HepG2 (cell line): ENCODE results near the gene KCNQ1OT1. TPM values are rescaled to one million over a fixed set of nuclear protein-coding genes. Genes with fewer than 3 reads are reported as not detected.

Experiments used
- BHLHE40 ChIP-seq: IDR thresholded peaks from 2 replicates; pipeline ENCODE4 v1.6.1; 2011; ENCODE audit warnings: low read length, improper control_type of control experiment
- ETS1 ChIP-seq: sonication (generic); formaldehyde crosslinking; IDR thresholded peaks from 2 replicates; pipeline ENCODE4 v1.4.0; 2020; ENCODE audit warnings: missing genetic modification reagents
- HDAC1 ChIP-seq: sonication (generic); formaldehyde crosslinking; IDR thresholded peaks from 2 replicates; pipeline ENCODE4 v1.5.1; 2020; ENCODE audit warnings: mild to moderate bottlenecking, missing genetic modification reagents
- HNRNPL ChIP-seq: fragments of 200-400 bp; formaldehyde crosslinking; IDR thresholded peaks from 2 replicates; pipeline ENCODE4 v1.6.1; 2017; ENCODE audit warnings: mild to moderate bottlenecking, low read depth, low read length
- HOXA3 ChIP-seq: sonication (generic); formaldehyde crosslinking; IDR thresholded peaks from 2 replicates; pipeline ENCODE4 v1.5.0; 2020; ENCODE audit warnings: missing genetic modification reagents
- IRX3 ChIP-seq: sonication (generic); formaldehyde crosslinking; IDR thresholded peaks from 2 replicates; pipeline ENCODE4 v1.8.1; 2023; ENCODE audit warnings: mild to moderate bottlenecking, low read depth, missing genetic modification reagents, borderline replicate concordance
- KLF9 ChIP-seq: IDR thresholded peaks from 2 replicates; pipeline ENCODE4 v1.6.1; 2016; ENCODE audit warnings: low read depth
- MIER2 ChIP-seq: IDR thresholded peaks from 2 replicates; pipeline ENCODE4 v1.6.1; 2016; ENCODE audit warnings: missing biosample characterization, missing genetic modification reagents
- PHF21A ChIP-seq: sonication (generic); formaldehyde crosslinking; IDR thresholded peaks from 2 replicates; pipeline ENCODE4 v1.5.0; 2020; ENCODE audit warnings: mild to moderate bottlenecking, missing genetic modification reagents
- PTBP1 ChIP-seq: fragments of 200-400 bp; formaldehyde crosslinking; IDR thresholded peaks from 2 replicates; pipeline ENCODE4 v1.6.1; 2018; ENCODE audit warnings: low read length, low read depth; ENCODE audit not compliant: poor library complexity, severe bottlenecking
- RBFOX2 ChIP-seq: fragments of 200-400 bp; formaldehyde crosslinking; IDR thresholded peaks from 2 replicates; pipeline ENCODE4 v1.6.1; 2017; ENCODE audit warnings: low read depth, mild to moderate bottlenecking, low read length
- SAP130 ChIP-seq: IDR thresholded peaks from 2 replicates; pipeline ENCODE4 v1.6.1; 2016; ENCODE audit warnings: low read depth
- SOX6 ChIP-seq, 2 experiments: fragments of 450-650 bp in 1 of 2; sonication (generic) in 1 of 2; formaldehyde crosslinking in 1 of 2; IDR thresholded peaks; 2 replicates each; pipeline versions ENCODE4 v1.4.0 to v1.6.1; 2017 to 2020; ENCODE audit warnings: antibody characterized with exemption in 1 of 2, mild to moderate bottlenecking in 1 of 2, missing genetic modification reagents in 1 of 2
- TARDBP ChIP-seq: sonication (generic); formaldehyde crosslinking; IDR thresholded peaks from 2 replicates; pipeline ENCODE4 v1.8.0; 2022; ENCODE audit warnings: mild to moderate bottlenecking, missing genetic modification reagents
- TMF1 ChIP-seq: sonication (generic); formaldehyde crosslinking; IDR thresholded peaks from 2 replicates; pipeline ENCODE4 v1.8.1; 2022; ENCODE audit warnings: low read depth, missing genetic modification reagents
- ZC3H4 ChIP-seq: sonication (generic); formaldehyde crosslinking; IDR thresholded peaks from 2 replicates; pipeline ENCODE4 v1.4.0; 2020; ENCODE audit warnings: missing genetic modification reagents, borderline replicate concordance
- ZFX ChIP-seq: sonication (generic); formaldehyde crosslinking; IDR thresholded peaks from 2 replicates; pipeline ENCODE4 v1.4.0; 2020; ENCODE audit warnings: mild to moderate bottlenecking, low read depth, missing genetic modification reagents, moderate library complexity
- ZFY ChIP-seq: sonication (generic); formaldehyde crosslinking; IDR thresholded peaks from 2 replicates; pipeline ENCODE4 v1.4.0; 2020; ENCODE audit warnings: missing genetic modification reagents
- ZNF232 ChIP-seq: sonication (generic); formaldehyde crosslinking; IDR thresholded peaks from 2 replicates; pipeline ENCODE4 v1.4.0; 2020; ENCODE audit warnings: missing genetic modification reagents, borderline replicate concordance
- ZNF431 ChIP-seq: sonication (generic); formaldehyde crosslinking; IDR thresholded peaks from 2 replicates; pipeline ENCODE4 v1.9.0; 2022; ENCODE audit warnings: missing genetic modification reagents, low read depth, mild to moderate bottlenecking, borderline replicate concordance
- ZNF441 ChIP-seq: sonication (generic); formaldehyde crosslinking; IDR thresholded peaks from 2 replicates; pipeline ENCODE4 v1.7.0; 2021; ENCODE audit warnings: missing genetic modification reagents, borderline replicate concordance
- ZNF557 ChIP-seq: sonication (generic); formaldehyde crosslinking; IDR thresholded peaks from 2 replicates; pipeline ENCODE4 v1.4.0; 2020; ENCODE audit warnings: missing genetic modification reagents
- ZNF674 ChIP-seq: sonication (generic); formaldehyde crosslinking; IDR thresholded peaks from 2 replicates; pipeline ENCODE4 v1.5.0; 2020; ENCODE audit warnings: low read depth, mild to moderate bottlenecking, missing genetic modification reagents
- ZNF749 ChIP-seq: sonication (generic); formaldehyde crosslinking; IDR thresholded peaks from 2 replicates; pipeline ENCODE4 v1.8.0; 2022; ENCODE audit warnings: mild to moderate bottlenecking, missing genetic modification reagents, moderate library complexity, borderline replicate concordance
- ZNF784 ChIP-seq: sonication (generic); formaldehyde crosslinking; IDR thresholded peaks from 2 replicates; pipeline ENCODE4 v1.5.1; 2020; ENCODE audit warnings: missing genetic modification reagents, mild to moderate bottlenecking, borderline replicate concordance
- ZNF878 ChIP-seq: sonication (generic); formaldehyde crosslinking; IDR thresholded peaks from 2 replicates; pipeline ENCODE4 v1.8.1; 2023; ENCODE audit warnings: mild to moderate bottlenecking, missing genetic modification reagents, moderate library complexity
- ZSCAN12 ChIP-seq: sonication (generic); formaldehyde crosslinking; IDR thresholded peaks from 2 replicates; pipeline ENCODE4 v1.9.0; 2021; ENCODE audit warnings: mild to moderate bottlenecking, missing genetic modification reagents
- ZSCAN30 ChIP-seq: sonication (generic); formaldehyde crosslinking; IDR thresholded peaks from 2 replicates; pipeline ENCODE4 v1.5.0; 2020; ENCODE audit warnings: mild to moderate bottlenecking, missing genetic modification reagents
- polyA plus RNA-seq, 8 experiments: library from polyadenylated mRNA; depleted of rRNA in 3 of 8; stranded (reverse) in 7 of 8; unstranded in 1 of 8; fragments of >200 nt; fragmentation: Illumina TruSeq in 4 of 8; extraction: Trizol in 4 of 8; gene quantifications; 2 replicates each; pipeline versions ENCODE4 v1.2.1 to v1.2.3, GENCODE V29; 2011 to 2016; ENCODE audit warnings: low read depth in 4 of 8, missing spikeins in 1 of 8, mixed read lengths in 1 of 8; ENCODE audit not compliant: insufficient read depth in 1 of 8
- total RNA-seq, 5 experiments: library from RNA; depleted of rRNA; stranded (reverse); fragments of >200 nt; fragmentation: Illumina TruSeq; extraction: Trizol; gene quantifications; 2 replicates each; pipeline ENCODE4 v1.2.3, GENCODE V29; 2016; ENCODE audit warnings: low read depth in 1 of 5

Gene KCNQ1OT1
- total and polyA plus RNA-seq, 2 of the 13 experiments (the other 11 are each of a cell fraction or from before 2014, with no cell fraction given) = 1.3 to 18.9 TPM

- TF ChIP-seq ZFX (peak; percentile 36; the same call in 1 of the 2 replicates), ZSCAN30 (CRISPR knock-in tag) (no peak), TMF1 (CRISPR knock-in tag) (no peak), ZNF749 (CRISPR knock-in tag) (no peak), ZNF557 (CRISPR knock-in tag) (no peak), ZNF878 (no peak), SAP130 (peak; percentile 33; the same call in 1 of the 2 replicates), HDAC1 (CRISPR knock-in tag) (peak; percentile 53; the same call in 1 of the 2 replicates), ZC3H4 (peak; percentile 66; the same call in 1 of the 2 replicates), IRX3 (CRISPR knock-in tag) (no peak), ZNF674 (CRISPR knock-in tag) (no peak), PHF21A (0 out of 2 replicates have a peak, but pooled peaks have one; percentile 21), PTBP1 (no peak), ZNF784 (CRISPR knock-in tag) (no peak), TARDBP (CRISPR knock-in tag) (no peak), HNRNPL (peak; percentile 75; the same call in 1 of the 2 replicates), ZNF441 (no peak), ZNF232 (CRISPR knock-in tag) (no peak), ZSCAN12 (CRISPR knock-in tag) (no peak), BHLHE40 (peak; percentile 36; the same call in 1 of the 2 replicates), ZFY (CRISPR knock-in tag) (peak; percentile 56), HOXA3 (CRISPR knock-in tag) (no peak), ETS1 (CRISPR knock-in tag) (no peak), RBFOX2 (peak; percentile 60; the same call in 1 of the 2 replicates), SOX6 (IDR thresholded peaks at IDR 0.05) (no peak), SOX6 (CRISPR knock-in tag; IDR thresholded peaks at IDR 0.05) (0 out of 2 replicates have a peak, but pooled peaks have one; percentile 6), MIER2 (CRISPR knock-in tag) (no peak), ZNF431 (no peak), KLF9 (CRISPR knock-in tag) (no peak)
These were observed 25.8 kb upstream of the KCNQ1OT1 start (continued) for GRCh38 chr11:2725368-2726300.
